Spinal cord (tissue), 10 donors: ENCODE data around the gene RABEPK. TPM values are rescaled to one million over a fixed set of nuclear protein-coding genes. Genes with fewer than 3 reads are reported as not detected.

Source experiments
- DNase-seq, 6 donors: peaks; one replicate each; pipeline versions ENCODE4 v3.0.0 to v3.0.0-alpha.2; 2013 to 2015; ENCODE audit warnings: low spot score in 6 of 6, low read depth in 4 of 6
- H3K27ac ChIP-seq: one replicate; pipeline ENCODE4 v1.5.1; 2013; ENCODE audit warnings: low read depth, low read length, control low read depth
- H3K27me3 ChIP-seq: one replicate; pipeline ENCODE4 v1.6.1; 2013; ENCODE audit warnings: low read length; ENCODE audit not compliant: control insufficient read depth, insufficient read depth
- H3K36me3 ChIP-seq: one replicate; pipeline ENCODE4 v1.6.1; 2013; ENCODE audit warnings: low read length; ENCODE audit not compliant: control insufficient read depth, insufficient read depth
- H3K4me1 ChIP-seq: one replicate; pipeline ENCODE4 v1.6.1; 2013; ENCODE audit warnings: low read length; ENCODE audit not compliant: control insufficient read depth, insufficient read depth
- H3K4me3 ChIP-seq: one replicate; pipeline ENCODE4 v1.5.1; 2013; ENCODE audit warnings: low read depth, low read length, control low read depth
- H3K9me3 ChIP-seq: one replicate; pipeline ENCODE4 v1.6.1; 2013; ENCODE audit warnings: low read length; ENCODE audit not compliant: control insufficient read depth, insufficient read depth
- WGBS: methylation state at CpG from one replicate; pipeline ENCODE4 v1.1.5; 2013; ENCODE audit warnings: missing lambda C conversion rate; ENCODE audit not compliant: insufficient coverage; 5-methylcytosine and 5-hydroxymethylcytosine counted together
- polyA plus RNA-seq, 2 donors: library from polyadenylated mRNA; unstranded; fragments of 120-200 nt; gene quantifications; one replicate each; pipeline ENCODE4 v1.2.1, GENCODE V29; 2013; ENCODE audit not compliant: insufficient read length in 2 of 2
- total RNA-seq, 2 donors: library from RNA; depleted of rRNA in 1 of 2; stranded (reverse); fragments of 120-200 nt in 1 of 2; fragments of >200 nt in 1 of 2; gene quantifications; one replicate each; pipeline versions ENCODE4 v1.2.3 to v1.2.4, GENCODE V29; 2013 to 2014
- donor health status: healthy.

RABEPK gene
- total and polyA plus RNA-seq, 4 donors, result 19.5 to 31.9 (median 27.1) TPM

- Histone ChIP-seq H3K36me3 (peaks cover 28% of the 10 kb centered on the region), H3K27ac (peak within 1 kb of the TSS; percentile 97), H3K4me1 (peaks cover 22% of the 10 kb centered on the region), H3K4me3 (peak within 1 kb of the TSS; percentile 98), H3K27me3 (no peaks in the 10 kb centered on the region), H3K9me3 (no peaks in the 10 kb centered on the region)
- WGBS, result under 1% methylated on average over 59 of the region's 59 CpGs
- DNase-seq, result peak; percentile 98 to 100 (median 100)
Measured at GRCh38 chr9:125241000-125241862, 40.9 kb downstream of the RABEPK start, which contains the start of gene HSPA5. TSS of gene HSPA5 (minus strand) at chr9:125241343. CDS start at chr9:125241126, 217 bp downstream.

GRCh38 chr9:125241863-125242739, 41.8 kb downstream of the RABEPK start:
- Histone ChIP-seq H3K4me1 (peaks cover 22% of the 10 kb centered on the region), H3K27ac (peak overlapping the region; percentile 93), H3K9me3 (no peaks in the 10 kb centered on the region), H3K4me3 (peak overlapping the region; percentile 98), H3K27me3 (no peaks in the 10 kb centered on the region), H3K36me3 (peaks cover 27% of the 10 kb centered on the region)
- DNase-seq, result no peak
- WGBS, result 16% methylated on average over 19 of the region's 27 CpGs

DNA sequence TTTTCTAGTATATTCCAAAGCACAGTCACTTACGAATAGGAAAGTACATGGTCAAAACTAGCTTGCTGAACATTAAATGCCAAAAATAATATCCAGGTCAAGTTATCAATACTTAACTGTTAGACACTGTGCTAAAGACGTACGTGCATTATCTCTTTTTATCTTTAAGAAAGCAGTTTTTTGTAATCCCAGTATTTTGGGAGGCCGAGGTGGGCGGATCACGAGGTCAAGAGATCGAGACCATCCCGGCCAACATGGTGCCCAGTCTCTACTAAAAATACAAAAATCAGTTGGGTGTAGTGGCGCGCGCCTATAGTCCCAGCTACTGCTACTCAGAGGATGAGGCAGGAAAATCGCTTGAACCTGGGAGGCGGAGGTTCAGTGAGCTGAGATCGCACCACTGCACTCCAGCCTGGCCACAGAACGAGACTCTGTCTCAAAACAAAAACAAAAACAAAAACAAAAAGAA, 43.5 kb downstream of the RABEPK start:
- H3K4me1 ChIP-seq, result peaks cover 14% of the 10 kb centered on the region
- no peak for DNase-seq
- 83% methylated on average over 7 of the region's 15 CpGs for WGBS
- H3K27ac ChIP-seq, result no peak overlapping the region
- H3K4me3 ChIP-seq, result no peak overlapping the region
- no peaks in the 10 kb centered on the region for H3K9me3 ChIP-seq
- H3K36me3 ChIP-seq, result peaks cover 11% of the 10 kb centered on the region
- H3K27me3 ChIP-seq, result no peaks in the 10 kb centered on the region

DNA sequence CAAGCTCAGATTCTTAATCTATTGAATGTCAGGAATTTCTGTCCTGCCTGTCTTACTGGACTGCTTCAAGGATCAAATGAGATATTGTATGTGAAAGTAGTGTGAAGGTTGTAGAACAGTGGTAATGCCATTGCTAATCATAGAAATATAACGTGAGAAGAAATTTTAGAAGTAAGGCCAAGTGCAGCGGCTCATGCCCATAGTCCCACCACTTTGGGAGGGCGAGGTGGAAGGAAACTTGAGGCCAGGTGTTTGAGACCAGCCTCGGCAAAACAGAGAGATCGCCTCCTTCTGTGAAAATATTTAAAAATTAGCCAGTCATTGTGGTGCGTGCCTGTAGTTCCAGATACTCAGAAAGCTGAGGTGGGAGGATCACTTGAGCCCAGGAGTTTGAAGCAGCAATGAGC, 45.9 kb downstream of the RABEPK start:
- Histone ChIP-seq H3K36me3 (no peaks in the 10 kb centered on the region), H3K27ac (no peak overlapping the region), H3K27me3 (no peaks in the 10 kb centered on the region), H3K4me3 (no peak overlapping the region), H3K9me3 (no peaks in the 10 kb centered on the region), H3K4me1 (peaks cover 6% of the 10 kb centered on the region)
- 62% methylated on average over 4 of the region's 6 CpGs for WGBS
- no peak for DNase-seq

DNA sequence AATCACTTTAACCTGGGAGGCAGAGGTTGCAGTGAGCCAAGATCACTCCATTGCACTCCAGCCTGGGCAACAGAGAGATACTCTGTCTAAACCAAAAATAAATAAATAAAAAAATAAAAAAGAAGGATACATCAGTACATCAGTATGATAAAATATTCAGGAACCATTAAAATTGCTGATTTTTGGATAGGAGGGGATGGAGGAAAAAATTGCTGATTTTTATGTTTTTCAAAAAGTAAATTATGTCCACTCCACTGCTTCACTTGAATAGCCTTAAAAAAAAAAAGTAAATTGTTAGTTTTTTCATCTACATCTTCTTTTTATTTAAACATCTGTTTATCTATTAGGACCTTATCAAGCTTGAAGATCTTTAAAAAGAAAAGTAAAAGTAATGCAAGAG, 53.9 kb downstream of the RABEPK start:
- H3K4me1 ChIP-seq, result no peaks in the 10 kb centered on the region
- H3K36me3 ChIP-seq, result no peaks in the 10 kb centered on the region
- no peak for DNase-seq
- H3K4me3 ChIP-seq, result no peak overlapping the region
- H3K27ac ChIP-seq, result no peak overlapping the region
- no peaks in the 10 kb centered on the region for H3K27me3 ChIP-seq
- H3K9me3 ChIP-seq, result no peaks in the 10 kb centered on the region

GRCh38 chr9:125255781-125256391, 55.5 kb downstream of the RABEPK start:
- Histone ChIP-seq H3K9me3 (no peaks in the 10 kb centered on the region), H3K27ac (no peak overlapping the region), H3K27me3 (no peaks in the 10 kb centered on the region), H3K4me3 (no peak overlapping the region), H3K4me1 (peaks cover under 1% of the 10 kb centered on the region), H3K36me3 (no peaks in the 10 kb centered on the region)
- DNase-seq, result peak in 2 of 6 donors; percentile 30 to 57
- 71% methylated on average over 1 of the region's 2 CpGs for WGBS

GRCh38 chr9:125258160-125258785, 57.9 kb downstream of the RABEPK start:
- no peak for DNase-seq
- Histone ChIP-seq H3K4me1 (peaks cover 11% of the 10 kb centered on the region), H3K36me3 (no peaks in the 10 kb centered on the region), H3K9me3 (no peaks in the 10 kb centered on the region), H3K27me3 (no peaks in the 10 kb centered on the region), H3K27ac (no peak overlapping the region), H3K4me3 (no peak overlapping the region)
- 89% methylated on average over 3 of the region's 6 CpGs for WGBS

DNA sequence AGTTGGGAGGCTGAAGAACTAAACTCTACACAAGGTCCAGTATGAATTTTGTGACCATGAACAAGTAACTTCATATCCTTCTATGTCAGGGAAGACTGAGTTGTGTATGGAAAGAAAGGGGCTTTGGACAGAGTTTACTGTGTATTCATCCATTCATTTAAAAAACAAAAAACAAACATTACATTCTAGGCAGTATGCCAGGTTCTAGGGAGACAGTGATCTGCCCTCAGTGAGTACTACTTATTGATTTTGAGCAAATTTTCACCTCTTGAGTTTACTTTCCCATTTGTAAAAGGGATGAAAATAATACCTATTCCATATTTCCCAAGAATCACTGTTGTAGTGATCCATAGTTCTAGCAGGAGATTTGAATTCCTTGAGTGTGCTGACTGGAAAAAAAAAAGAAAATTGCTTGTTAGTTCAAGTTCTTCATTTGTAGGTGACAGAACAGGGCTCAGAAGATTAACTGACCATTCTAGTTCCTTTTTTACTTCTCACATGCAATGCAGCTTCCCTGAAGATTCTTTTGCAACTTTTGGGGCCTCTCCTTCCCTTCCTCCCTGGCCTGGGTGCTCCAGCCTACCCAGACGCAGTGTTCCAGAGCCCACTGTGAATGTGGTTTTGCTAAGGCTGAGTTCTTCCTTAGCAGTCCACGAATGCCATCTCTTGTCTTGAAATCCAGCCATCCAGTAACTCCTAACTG, 58.6 kb downstream of the RABEPK start:
- no peaks in the 10 kb centered on the region for H3K9me3 ChIP-seq
- WGBS, result 100% methylated on average over 1 of the region's 2 CpGs
- no peaks in the 10 kb centered on the region for H3K27me3 ChIP-seq
- peaks cover 17% of the 10 kb centered on the region for H3K4me1 ChIP-seq
- peaks cover under 1% of the 10 kb centered on the region for H3K36me3 ChIP-seq
- H3K27ac ChIP-seq, result no peak overlapping the region
- no peak overlapping the region for H3K4me3 ChIP-seq
- peak in 1 of 6 donors; percentile 8 for DNase-seq
